Sigmoid colon (tissue), 7 donors: ENCODE results near the gene CABLES2. TPM values are rescaled to one million over a fixed set of nuclear protein-coding genes. Genes with fewer than 3 reads are reported as not detected.

Experiments used
- DNase-seq: peaks from one replicate; pipeline ENCODE4 v3.0.0-alpha.2; 2019
- H3K27ac ChIP-seq, 4 donors: fragments of 200-600 bp; sonication (generic); one replicate each; pipeline ENCODE4 v1.5.1; 2016 to 2019; ENCODE audit warnings: mild to moderate bottlenecking in 1 of 4
- H3K27me3 ChIP-seq, 3 donors: fragments of 200-600 bp; sonication (generic); one replicate each; pipeline ENCODE4 v1.5.1; 2019; ENCODE audit warnings: mild to moderate bottlenecking in 1 of 3
- H3K36me3 ChIP-seq, 4 donors: fragments of 200-600 bp; sonication (generic); one replicate each; pipeline ENCODE4 v1.5.1; 2016 to 2019
- H3K4me1 ChIP-seq, 4 donors: fragments of 200-600 bp; sonication (generic); one replicate each; pipeline ENCODE4 v1.5.1; 2017 to 2019
- H3K4me3 ChIP-seq, 4 donors: fragments of 200-600 bp; sonication (generic); one replicate each; pipeline ENCODE4 v1.5.1; 2017 to 2019; ENCODE audit warnings: mild to moderate bottlenecking in 2 of 4, moderate library complexity in 1 of 4
- H3K9me3 ChIP-seq, 4 donors: fragments of 200-600 bp in 3 of 4; sonication (generic) in 3 of 4; one replicate each; pipeline versions ENCODE4 v1.5.1 to v1.6.1; 2013 to 2019
- CTCF ChIP-seq, 4 experiments: fragments of 450-650 bp in 3 of 4; fragments of 200-600 bp in 1 of 4; IDR thresholded peaks; one replicate each; pipeline ENCODE4 v1.5.1; 2016 to 2019; ENCODE audit warnings: antibody characterized with exemption in 4 of 4, mild to moderate bottlenecking in 3 of 4, moderate library complexity in 2 of 4
- EP300 ChIP-seq, 4 donors: sonication (generic); formaldehyde crosslinking; IDR thresholded peaks; one replicate each; pipeline ENCODE4 v1.6.1; 2017; ENCODE audit warnings: antibody characterized with exemption in 4 of 4
- POLR2A ChIP-seq, 2 donors: fragments of 450-650 bp; IDR thresholded peaks; one replicate each; pipeline ENCODE4 v1.6.1; 2016; ENCODE audit warnings: antibody characterized with exemption in 2 of 2, mild to moderate bottlenecking in 2 of 2, moderate library complexity in 2 of 2
- POLR2AphosphoS5 ChIP-seq, 4 donors: sonication (generic); formaldehyde crosslinking; IDR thresholded peaks; one replicate each; pipeline ENCODE4 v1.6.1; 2017; ENCODE audit warnings: antibody characterized with exemption in 4 of 4
- WGBS, 2 donors: extraction: QIAGEN DNeasy Blood & Tissue Kit; methylation state at CpG; one replicate each; pipeline ENCODE4 v1.1.7; 2013; 5-methylcytosine and 5-hydroxymethylcytosine counted together
- intact Hi-C: fragments of 100-400 bp; cut with DNase I; formaldehyde crosslinking; loops from one replicate; pipeline ENCODE4 v1.15.1; 2023
- polyA plus RNA-seq, 3 donors: library from polyadenylated mRNA; stranded (reverse); fragments of 200-250 nt; gene quantifications; one replicate each; pipeline ENCODE4 v1.2.3, GENCODE V29; 2013
- total RNA-seq, 4 donors: library from RNA; depleted of rRNA; stranded (reverse); fragments of >200 nt; gene quantifications; one replicate each; pipeline ENCODE4 v1.1.0, GENCODE V29; 2016
- donor health status: healthy with polysubstance abuse.
- donor health status: Bipolar disorder and iron deficiency.
- donor health status: healthy.

Gene CABLES2
- total and polyA plus RNA-seq, 7 donors, result 1.8 to 6.9 (median 3.6) TPM

DNA sequence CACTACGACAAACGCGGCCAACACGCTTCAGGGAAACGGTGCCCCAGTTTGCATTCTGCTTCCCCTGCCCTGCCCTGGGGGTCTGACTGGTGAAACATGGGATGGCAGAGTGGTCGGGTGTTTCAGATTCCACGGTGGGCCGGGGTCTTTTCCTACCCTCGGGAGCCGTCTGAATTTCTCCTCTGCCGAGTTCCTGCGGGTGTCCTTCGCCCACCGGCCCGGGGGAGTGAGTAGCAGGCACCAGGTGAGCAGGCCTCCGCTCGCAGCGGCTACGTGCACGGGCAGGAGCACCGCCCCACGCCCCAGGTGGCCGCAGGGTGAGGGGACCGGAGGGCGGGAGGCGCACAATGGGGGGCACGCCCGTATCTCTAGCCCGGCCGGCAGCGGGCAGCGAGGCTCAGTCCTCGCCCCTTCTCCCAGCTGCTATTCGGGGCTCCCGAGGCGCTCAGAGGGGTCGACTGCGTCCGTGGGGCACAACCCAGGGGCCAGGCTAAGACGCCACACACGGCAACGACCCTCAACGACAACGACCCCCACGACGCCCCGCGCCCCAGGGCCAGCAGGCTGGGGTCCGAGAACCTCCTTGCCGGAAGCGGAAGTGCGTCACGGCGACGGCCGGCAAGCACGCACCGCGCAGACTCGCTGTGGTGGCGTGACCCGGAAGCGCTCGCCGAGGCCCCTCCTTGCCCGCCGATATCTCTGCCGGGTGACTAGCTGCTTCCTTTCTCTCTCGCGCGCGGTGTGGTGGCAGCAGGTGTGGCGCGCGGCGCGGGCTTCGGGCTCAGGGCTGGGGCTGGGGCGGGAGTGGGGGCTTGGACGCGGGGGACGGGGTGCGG, 20.5 kb downstream of the CABLES2 start, which contains the start of gene RPS21:
Gene RPS21, plus strand, starts transcription at position 721 of the 836 bp plus-strand sequence. CDS start 236 bp downstream, outside the sequence.
- intact Hi-C loops, result loop anchor here (5.0 to 10.0 kb wide), 2 partner anchors 149 to 242 kb away; partner anchors contain the start of genes OSBPL2, PSMA7 and SS18L1
- Histone ChIP-seq H3K36me3 (peaks cover 0 to 37% (median 12%) of the 10 kb centered on the region in 4 donors), H3K4me1 (peaks cover 0 to 34% (median 30%) of the 10 kb centered on the region in 4 donors), H3K27ac (peak within 1 kb of the TSS; percentile 91 to 99 (median 96)), H3K9me3 (no peaks in the 10 kb centered on the region), H3K27me3 (no peaks in the 10 kb centered on the region), H3K4me3 (peak within 1 kb of the TSS; percentile 84 to 100 (median 94))
- 1% methylated on average over 83 of the region's 83 CpGs for WGBS, 2 donors
- TF ChIP-seq CTCF (IDR thresholded peaks at IDR 0.05) (no peak), EP300 (IDR thresholded peaks at IDR 0.05) (peak in 1 of 4 donors; percentile 46), POLR2A (IDR thresholded peaks at IDR 0.05) (peak; percentile 77 to 81), POLR2AphosphoS5 (IDR thresholded peaks at IDR 0.05) (peak; percentile 95 to 98 (median 96))
- peak; percentile 97 for DNase-seq

DNA sequence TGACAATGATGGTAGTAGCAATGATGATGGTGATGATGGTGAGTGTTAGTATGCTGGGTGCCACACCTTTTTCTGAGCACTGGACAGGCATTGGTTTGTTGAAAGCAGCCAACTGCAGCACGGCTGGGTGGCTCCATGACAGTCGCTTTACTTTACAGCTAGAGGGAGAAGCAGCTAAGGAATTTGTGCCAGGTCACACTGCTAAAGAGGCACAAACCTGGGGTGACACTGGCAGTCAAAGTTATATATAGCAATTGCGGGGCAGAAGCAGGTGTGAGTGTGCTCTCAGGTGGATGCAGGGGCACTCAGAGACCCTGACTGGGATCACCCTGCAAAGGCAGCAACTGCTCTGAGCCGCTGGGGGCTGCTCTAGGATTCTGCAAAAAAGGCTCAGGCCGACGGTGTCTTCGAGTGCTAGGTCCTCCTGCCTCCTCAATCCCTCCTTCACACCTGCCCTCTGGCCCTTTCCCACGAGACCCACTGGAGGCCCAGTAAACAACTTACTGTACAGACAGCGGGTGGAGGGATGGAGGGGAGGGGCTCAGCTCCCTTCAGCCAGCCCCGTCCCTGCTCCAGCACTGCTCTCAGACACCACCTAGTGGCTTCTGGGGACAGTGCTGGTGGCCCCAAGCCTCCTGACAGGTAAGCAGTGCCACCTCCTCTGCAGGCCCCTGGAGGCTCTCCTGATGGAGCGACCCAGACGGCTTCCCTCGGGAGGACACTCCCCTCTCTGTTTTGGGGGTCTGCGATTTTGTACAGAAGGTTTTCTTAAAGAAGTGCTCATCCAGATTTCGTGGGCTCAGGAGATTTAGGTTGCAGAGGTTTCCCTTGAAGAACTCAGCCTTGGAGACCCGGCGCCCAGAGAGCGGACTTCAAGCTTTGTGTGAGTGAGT, 24.5 kb downstream of the CABLES2 start:
- peaks cover 0 to 41% (median 32%) of the 10 kb centered on the region in 4 donors for H3K4me1 ChIP-seq
- no peak for TF ChIP-seq POLR2A (IDR thresholded peaks at IDR 0.05)
- TF ChIP-seq POLR2AphosphoS5 (IDR thresholded peaks at IDR 0.05), result peak in 1 of 4 donors; percentile 6
- TF ChIP-seq CTCF (IDR thresholded peaks at IDR 0.05), result peak; percentile 89 to 94 (median 93)
- 41 to 47% methylated on average over 18 of the region's 18 CpGs for WGBS, 2 donors
- no peaks in the 10 kb centered on the region for H3K36me3 ChIP-seq
- no peak overlapping the region for H3K4me3 ChIP-seq
- intact Hi-C loops, result loop anchor here (1.0 to 10.0 kb wide), 2 partner anchors 80 to 238 kb away; partner anchors contain the start of genes ADRM1, PSMA7 and SS18L1
- peak; percentile 89 for DNase-seq
- peak overlapping the region; percentile 35 to 66 (median 58) for H3K27ac ChIP-seq
- no peaks in the 10 kb centered on the region for H3K27me3 ChIP-seq
- no peaks in the 10 kb centered on the region for H3K9me3 ChIP-seq

GRCh38 chr20:62381842-62382241, 25.2 kb downstream of the CABLES2 start:
- no peaks in the 10 kb centered on the region for H3K36me3 ChIP-seq
- H3K27ac ChIP-seq, result peak overlapping the region in 3 of 4 donors; percentile 49 to 59 (median 58)
- no peak overlapping the region for H3K4me3 ChIP-seq
- H3K4me1 ChIP-seq, result peaks cover 0 to 44% (median 36%) of the 10 kb centered on the region in 4 donors
- intact Hi-C loops, result loop anchor here (1.0 to 10.0 kb wide), 2 partner anchors 80 to 237 kb away; partner anchors contain the start of genes ADRM1, PSMA7 and SS18L1
- no peak for DNase-seq
- TF ChIP-seq CTCF (IDR thresholded peaks at IDR 0.05) (no peak), EP300 (IDR thresholded peaks at IDR 0.05) (no peak), POLR2AphosphoS5 (IDR thresholded peaks at IDR 0.05) (no peak), POLR2A (IDR thresholded peaks at IDR 0.05) (no peak)
- H3K27me3 ChIP-seq, result no peaks in the 10 kb centered on the region
- 86 to 96% methylated on average over 6 of the region's 6 CpGs for WGBS, 2 donors
- no peaks in the 10 kb centered on the region for H3K9me3 ChIP-seq

DNA sequence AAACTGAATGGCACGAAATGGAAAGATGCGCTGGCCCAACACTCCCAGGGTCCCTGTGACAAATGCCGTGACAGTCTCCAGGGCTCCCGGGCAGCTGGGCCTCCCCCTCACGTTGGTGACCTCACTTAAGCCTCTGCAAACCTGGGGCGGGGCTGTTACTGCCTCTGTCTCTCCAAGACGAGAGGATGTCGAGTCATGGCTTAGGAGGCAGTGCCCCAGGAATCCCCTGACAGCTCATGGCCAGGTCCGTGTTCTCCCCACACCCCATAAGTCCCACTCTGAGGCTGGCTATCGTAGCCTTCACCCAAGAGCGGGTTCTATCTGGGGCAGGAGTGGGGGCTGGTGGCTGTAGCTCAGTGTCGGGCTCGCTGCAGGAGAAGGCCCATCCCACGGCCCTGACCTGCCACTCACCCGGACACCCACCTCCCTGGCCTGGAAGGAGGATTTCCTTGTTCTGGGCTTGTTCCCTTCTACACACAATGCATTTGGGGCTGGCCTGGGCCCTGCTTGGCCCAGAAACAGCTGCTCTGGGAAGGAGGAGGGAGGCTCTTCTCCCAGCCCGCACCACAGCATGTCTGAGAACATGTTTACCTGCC, 25.8 kb downstream of the CABLES2 start:
- peak in 1 of 4 donors; percentile 9 for TF ChIP-seq POLR2AphosphoS5 (IDR thresholded peaks at IDR 0.05)
- TF ChIP-seq CTCF (IDR thresholded peaks at IDR 0.05), result no peak
- TF ChIP-seq POLR2A (IDR thresholded peaks at IDR 0.05), result no peak
- intact Hi-C loops, result loop anchor here (10.0 kb wide), 1 partner anchor 236 kb away; the partner anchor contains the start of genes PSMA7 and SS18L1

More for the DNA sequence above, 25.8 kb downstream of the CABLES2 start:
- WGBS, 2 donors, result 77 to 83% methylated on average over 16 of the region's 16 CpGs
- no peaks in the 10 kb centered on the region for H3K9me3 ChIP-seq
- H3K4me3 ChIP-seq, result no peak overlapping the region
- H3K27ac ChIP-seq, result peak overlapping the region; percentile 44 to 59 (median 54)
- peaks cover 0 to 48% (median 41%) of the 10 kb centered on the region in 4 donors for H3K4me1 ChIP-seq
- no peaks in the 10 kb centered on the region for H3K27me3 ChIP-seq
- no peaks in the 10 kb centered on the region for H3K36me3 ChIP-seq
- DNase-seq, result no peak
